Activated naive CD8-positive, alpha-beta T cell (primary cell): ENCODE data around the gene BFSP1.

Source experiments
- H3K27ac Mint-ChIP-seq: one replicate; pipeline ENCODE4 v1.8.0; 2021; ENCODE audit warnings: mixed read lengths
- H3K27me3 Mint-ChIP-seq: one replicate; pipeline ENCODE4 v1.8.0; 2021; ENCODE audit warnings: mixed read lengths
- H3K36me3 Mint-ChIP-seq: one replicate; pipeline ENCODE4 v1.8.0; 2021; ENCODE audit warnings: mixed read lengths
- H3K4me1 Mint-ChIP-seq: one replicate; pipeline ENCODE4 v1.8.0; 2021; ENCODE audit warnings: low read depth, mixed read lengths
- H3K4me3 Mint-ChIP-seq: one replicate; pipeline ENCODE4 v1.8.0; 2021; ENCODE audit warnings: mild to moderate bottlenecking, mixed read lengths
- H3K9me3 Mint-ChIP-seq: one replicate; pipeline ENCODE4 v1.8.0; 2021; ENCODE audit warnings: low read depth, mixed read lengths

BFSP1 gene

DNA sequence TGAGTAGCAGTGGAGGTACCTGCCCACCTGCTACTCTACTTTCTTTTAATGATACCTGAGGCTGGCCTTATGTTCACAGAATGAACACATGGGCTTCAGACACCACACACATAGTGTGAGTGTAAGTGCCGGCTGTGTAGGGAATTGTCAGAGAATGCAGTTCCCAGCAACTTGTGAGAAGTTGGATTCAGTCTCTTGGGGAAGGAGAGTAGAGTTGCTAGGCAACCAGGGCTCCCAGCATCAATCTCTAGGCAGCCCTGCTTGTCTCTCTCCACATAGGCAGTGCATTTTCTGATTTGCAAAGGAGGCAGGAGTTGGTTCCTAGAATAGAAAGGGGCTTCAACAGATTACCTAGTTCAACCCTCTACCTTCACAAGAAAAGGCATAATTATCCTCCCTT lies 74.1 kb downstream of the BFSP1 start:
- no peaks in the 10 kb centered on the region for H3K9me3 Mint-ChIP-seq

GRCh38 chr20:17456279-17456678 lies 74.9 kb downstream of the BFSP1 start:
- Mint-ChIP-seq H3K4me3 (no peak overlapping the region), H3K27me3 (peaks cover 7% of the 10 kb centered on the region), H3K4me1 (no peaks in the 10 kb centered on the region), H3K27ac (no peak overlapping the region), H3K36me3 (no peaks in the 10 kb centered on the region), H3K9me3 (no peaks in the 10 kb centered on the region)

More for the DNA sequence above, 74.1 kb downstream of the BFSP1 start:
- Mint-ChIP-seq H3K4me3 (no peak overlapping the region), H3K4me1 (no peaks in the 10 kb centered on the region), H3K36me3 (no peaks in the 10 kb centered on the region), H3K27ac (no peak overlapping the region), H3K27me3 (peaks cover 5% of the 10 kb centered on the region)

- Mint-ChIP-seq H3K27ac (no peak overlapping the region), H3K27me3 (peaks cover 8% of the 10 kb centered on the region), H3K4me3 (no peak overlapping the region), H3K4me1 (no peaks in the 10 kb centered on the region), H3K9me3 (no peaks in the 10 kb centered on the region), H3K36me3 (no peaks in the 10 kb centered on the region)
Measured at GRCh38 chr20:17453592-17453991, 77.6 kb downstream of the BFSP1 start.

DNA sequence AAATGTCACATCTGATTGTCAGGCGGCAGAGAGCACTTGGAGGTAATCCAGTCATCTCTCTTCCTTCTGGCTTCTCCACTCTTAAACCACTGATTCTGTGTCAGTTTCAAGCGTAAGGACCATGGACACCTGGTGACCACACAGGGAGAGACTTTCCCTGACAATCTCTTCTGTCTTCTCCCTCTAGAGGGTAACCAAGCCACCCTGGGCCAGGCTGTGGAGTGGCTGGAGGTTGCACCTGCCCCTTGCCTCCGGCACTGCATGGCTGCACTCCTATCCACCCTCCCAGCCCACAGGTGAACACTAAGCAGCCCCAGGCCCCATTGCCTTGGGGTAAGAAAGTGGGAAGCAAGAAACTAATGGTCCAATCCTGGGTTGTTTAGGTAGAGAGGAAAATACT lies 78.7 kb downstream of the BFSP1 start:
- Mint-ChIP-seq H3K4me1 (no peaks in the 10 kb centered on the region), H3K4me3 (no peak overlapping the region), H3K36me3 (no peaks in the 10 kb centered on the region), H3K27ac (no peak overlapping the region), H3K9me3 (no peaks in the 10 kb centered on the region), H3K27me3 (peaks cover 8% of the 10 kb centered on the region)

DNA sequence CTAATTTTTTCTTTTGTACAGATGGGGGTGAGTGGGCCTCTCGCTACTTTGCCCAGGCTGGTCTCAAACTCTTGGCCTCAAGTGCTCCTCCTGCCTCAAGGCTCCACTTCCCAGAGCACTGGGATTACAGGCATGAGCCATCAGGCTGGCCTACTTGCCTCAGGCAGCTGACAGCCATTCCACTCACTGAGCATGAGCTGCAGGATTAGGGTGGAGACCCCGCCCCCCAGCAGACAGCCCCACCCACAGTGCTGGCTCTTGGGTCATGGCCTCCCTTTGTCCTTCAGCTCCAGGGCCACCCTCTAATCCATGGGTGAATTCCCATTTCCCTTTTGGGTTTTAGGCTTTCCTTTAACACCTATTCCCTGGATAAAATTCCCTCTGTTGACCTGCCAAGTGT lies 82.1 kb downstream of the BFSP1 start:
- no peak overlapping the region for H3K4me3 Mint-ChIP-seq
- no peak overlapping the region for H3K27ac Mint-ChIP-seq
- H3K9me3 Mint-ChIP-seq = no peaks in the 10 kb centered on the region
- no peaks in the 10 kb centered on the region for H3K4me1 Mint-ChIP-seq
- H3K36me3 Mint-ChIP-seq = no peaks in the 10 kb centered on the region
- H3K27me3 Mint-ChIP-seq = peaks cover 8% of the 10 kb centered on the region

- Mint-ChIP-seq H3K4me3 (no peak overlapping the region), H3K36me3 (no peaks in the 10 kb centered on the region), H3K9me3 (no peaks in the 10 kb centered on the region), H3K27ac (no peak overlapping the region), H3K4me1 (no peaks in the 10 kb centered on the region), H3K27me3 (peaks cover 13% of the 10 kb centered on the region)
Measured at GRCh38 chr20:17448071-17448470, 83.1 kb downstream of the BFSP1 start.

- Mint-ChIP-seq H3K27me3 (peaks cover 16% of the 10 kb centered on the region), H3K4me3 (no peak overlapping the region), H3K4me1 (no peaks in the 10 kb centered on the region), H3K36me3 (peaks cover 3% of the 10 kb centered on the region), H3K9me3 (no peaks in the 10 kb centered on the region), H3K27ac (no peak overlapping the region)
Measured at GRCh38 chr20:17446171-17446570, 85.0 kb downstream of the BFSP1 start.

GRCh38 chr20:17445543-17445942 lies 85.6 kb downstream of the BFSP1 start:
- Mint-ChIP-seq H3K4me1 (no peaks in the 10 kb centered on the region), H3K4me3 (no peak overlapping the region), H3K9me3 (no peaks in the 10 kb centered on the region), H3K27me3 (peaks cover 16% of the 10 kb centered on the region), H3K36me3 (peaks cover 3% of the 10 kb centered on the region), H3K27ac (no peak overlapping the region)

DNA sequence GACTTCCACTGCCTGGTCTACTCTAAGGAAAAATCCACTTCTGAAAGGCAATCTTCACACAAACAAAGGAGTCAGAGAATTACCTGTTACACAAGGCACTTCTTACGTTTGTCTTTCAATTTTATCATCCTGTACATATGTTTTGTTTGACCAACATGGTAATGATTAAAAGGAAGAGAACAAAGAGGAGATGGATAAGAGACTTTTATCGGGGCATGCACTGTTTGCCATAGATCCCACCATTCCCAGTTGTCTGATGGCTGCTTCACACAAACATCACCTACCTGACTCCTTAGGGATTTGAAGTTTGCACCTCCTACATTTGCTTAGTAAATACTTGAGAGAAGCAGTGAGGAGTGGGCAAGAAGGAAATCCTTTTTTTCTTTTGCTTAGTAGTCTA lies 87.1 kb downstream of the BFSP1 start:
- no peaks in the 10 kb centered on the region for H3K4me1 Mint-ChIP-seq
- H3K27me3 Mint-ChIP-seq = peaks cover 16% of the 10 kb centered on the region

More for the DNA sequence above, 87.1 kb downstream of the BFSP1 start:
- Mint-ChIP-seq H3K27ac (no peak overlapping the region), H3K36me3 (peaks cover 3% of the 10 kb centered on the region), H3K4me3 (no peak overlapping the region), H3K9me3 (no peaks in the 10 kb centered on the region)
